Epidermal melanocyte (primary cell): Measurements from ENCODE around the gene BTBD9.

Experiments
- DNase-seq: peaks from one replicate; pipeline ENCODE4 v3.0.0; 2011; ENCODE audit warnings: low spot score; ENCODE audit not compliant: insufficient read length

BTBD9 gene

GRCh38 chr6:38209371-38210260, 430.1 kb downstream of the BTBD9 start:
- no peak for DNase-seq

GRCh38 chr6:38208028-38208427, 431.7 kb downstream of the BTBD9 start:
- no peak for DNase-seq

GRCh38 chr6:38207375-38207774, 432.4 kb downstream of the BTBD9 start:
- DNase-seq = no peak

GRCh38 chr6:38198219-38198618, 441.5 kb downstream of the BTBD9 start:
- DNase-seq = no peak

GRCh38 chr6:38195113-38195635, 444.6 kb downstream of the BTBD9 start:
- DNase-seq = no peak

- DNase-seq = no peak
Observed at GRCh38 chr6:38194589-38194988, 445.1 kb downstream of the BTBD9 start.

- DNase-seq = no peak
Observed at GRCh38 chr6:38194282-38194572, 445.5 kb downstream of the BTBD9 start.

GRCh38 chr6:38193481-38194281, 446.0 kb downstream of the BTBD9 start:
- DNase-seq = no peak

GRCh38 chr6:38193051-38193450, 446.7 kb downstream of the BTBD9 start:
- DNase-seq = no peak

GRCh38 chr6:38192487-38192886, 447.2 kb downstream of the BTBD9 start:
- no peak for DNase-seq

GRCh38 chr6:38192011-38192410, 447.7 kb downstream of the BTBD9 start:
- DNase-seq = no peak

GRCh38 chr6:38191418-38191817, 448.3 kb downstream of the BTBD9 start:
- no peak for DNase-seq

GRCh38 chr6:38188677-38189335, 450.9 kb downstream of the BTBD9 start:
- no peak for DNase-seq

- DNase-seq = no peak
Observed at GRCh38 chr6:38187811-38188590, 451.7 kb downstream of the BTBD9 start.

GRCh38 chr6:38187325-38187724, 452.4 kb downstream of the BTBD9 start:
- DNase-seq = no peak

- DNase-seq = no peak
Observed at GRCh38 chr6:38185752-38186151, 454.0 kb downstream of the BTBD9 start.

GRCh38 chr6:38185244-38185643, 454.5 kb downstream of the BTBD9 start:
- DNase-seq = no peak

- DNase-seq = no peak
Observed at GRCh38 chr6:38184585-38185080, 455.1 kb downstream of the BTBD9 start.

GRCh38 chr6:38183856-38184584, 455.7 kb downstream of the BTBD9 start:
- DNase-seq = no peak

GRCh38 chr6:38182426-38182825, 457.3 kb downstream of the BTBD9 start:
- DNase-seq = no peak
